HL-60 (cell line): Measurements from ENCODE around the gene INPP5J.

ENCODE experiments used
- GABPA ChIP-seq: IDR thresholded peaks from 2 replicates; pipeline ENCODE4 v1.6.1; 2012; ENCODE audit warnings: low read depth
- POLR2AphosphoS5 ChIP-seq: IDR thresholded peaks from 2 replicates; pipeline ENCODE4 v1.6.1; 2012; ENCODE audit warnings: low read depth
- REST ChIP-seq: IDR thresholded peaks from 2 replicates; pipeline ENCODE4 v1.6.1; 2012; ENCODE audit warnings: low read depth; ENCODE audit not compliant: insufficient replicate concordance
- SPI1 ChIP-seq: IDR thresholded peaks from 2 replicates; pipeline ENCODE4 v1.6.1; 2012; ENCODE audit warnings: low read depth, mild to moderate bottlenecking, borderline replicate concordance
- TF ChIP-seq, protein P1 (sequence below): IDR thresholded peaks from one replicate; pipeline ENCODE4 v1.5.1; 2011; ENCODE audit warnings: low read length, control low read depth, inconsistent platforms; ENCODE audit not compliant: insufficient read depth

DNA sequence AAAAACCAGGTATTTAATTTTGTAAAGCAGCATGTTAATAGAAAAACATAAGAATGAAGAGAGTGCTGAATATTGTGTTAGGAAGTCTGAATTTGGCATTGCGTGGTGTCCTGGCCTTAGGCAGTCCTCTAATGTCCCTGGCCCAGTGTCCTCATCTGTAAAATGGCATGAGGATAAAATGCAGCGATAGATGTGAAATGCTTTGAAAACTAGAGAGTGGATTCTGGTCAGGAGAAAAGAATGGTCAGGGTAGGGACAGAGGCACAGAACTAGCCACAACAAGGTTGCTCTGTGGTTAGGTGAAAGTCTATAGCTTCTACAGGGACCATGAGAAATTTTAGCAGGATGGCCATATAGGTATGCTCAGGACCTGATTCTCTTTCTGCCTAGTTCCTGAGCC is 56.1 kb downstream of the INPP5J start:
- TF ChIP-seq, protein P1, sequence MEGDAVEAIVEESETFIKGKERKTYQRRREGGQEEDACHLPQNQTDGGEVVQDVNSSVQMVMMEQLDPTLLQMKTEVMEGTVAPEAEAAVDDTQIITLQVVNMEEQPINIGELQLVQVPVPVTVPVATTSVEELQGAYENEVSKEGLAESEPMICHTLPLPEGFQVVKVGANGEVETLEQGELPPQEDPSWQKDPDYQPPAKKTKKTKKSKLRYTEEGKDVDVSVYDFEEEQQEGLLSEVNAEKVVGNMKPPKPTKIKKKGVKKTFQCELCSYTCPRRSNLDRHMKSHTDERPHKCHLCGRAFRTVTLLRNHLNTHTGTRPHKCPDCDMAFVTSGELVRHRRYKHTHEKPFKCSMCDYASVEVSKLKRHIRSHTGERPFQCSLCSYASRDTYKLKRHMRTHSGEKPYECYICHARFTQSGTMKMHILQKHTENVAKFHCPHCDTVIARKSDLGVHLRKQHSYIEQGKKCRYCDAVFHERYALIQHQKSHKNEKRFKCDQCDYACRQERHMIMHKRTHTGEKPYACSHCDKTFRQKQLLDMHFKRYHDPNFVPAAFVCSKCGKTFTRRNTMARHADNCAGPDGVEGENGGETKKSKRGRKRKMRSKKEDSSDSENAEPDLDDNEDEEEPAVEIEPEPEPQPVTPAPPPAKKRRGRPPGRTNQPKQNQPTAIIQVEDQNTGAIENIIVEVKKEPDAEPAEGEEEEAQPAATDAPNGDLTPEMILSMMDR: no peak
- no peak for TF ChIP-seq POLR2AphosphoS5
- TF ChIP-seq REST: no peak
- no peak for TF ChIP-seq GABPA
- no peak for TF ChIP-seq SPI1
